Upper lobe of left lung (tissue), 6 donors: Measurements from ENCODE around the gene MTF2. TPM values are rescaled to one million over a fixed set of nuclear protein-coding genes. Genes with fewer than 3 reads are reported as not detected.

Experiments used
- ATAC-seq, 2 donors: fragments of 200-7000 bp; cut with Tn5 transposase; one replicate each; pipeline ENCODE4 v1.9.1; 2022; ENCODE audit warnings: mild to moderate bottlenecking in 2 of 2, moderate library complexity in 2 of 2; ENCODE audit not compliant: low FRiP score in 2 of 2
- DNase-seq, 2 donors: peaks; one replicate each; pipeline ENCODE4 v3.0.0-alpha.2; 2019 to 2020
- H3K27ac ChIP-seq, 4 donors: fragments of 200-600 bp; sonication (generic); one replicate each; pipeline ENCODE4 v1.5.1; 2016 to 2019
- H3K27me3 ChIP-seq, 4 donors: fragments of 200-600 bp; sonication (generic); one replicate each; pipeline ENCODE4 v1.5.1; 2017 to 2019
- H3K36me3 ChIP-seq, 4 donors: fragments of 200-600 bp; sonication (generic); one replicate each; pipeline ENCODE4 v1.5.1; 2016 to 2019
- H3K4me1 ChIP-seq, 4 donors: fragments of 200-600 bp; sonication (generic); one replicate each; pipeline ENCODE4 v1.5.1; 2018 to 2019
- H3K4me3 ChIP-seq, 4 donors: fragments of 200-600 bp; sonication (generic); one replicate each; pipeline ENCODE4 v1.5.1; 2017 to 2019; ENCODE audit warnings: mild to moderate bottlenecking in 2 of 4, moderate library complexity in 1 of 4
- H3K9me3 ChIP-seq, 4 donors: fragments of 200-600 bp; sonication (generic); one replicate each; pipeline ENCODE4 v1.5.1; 2018 to 2019
- EP300 ChIP-seq, 4 donors: sonication (generic); formaldehyde crosslinking; IDR thresholded peaks; one replicate each; pipeline ENCODE4 v1.5.1; 2017; ENCODE audit warnings: antibody characterized with exemption in 4 of 4, control low read depth in 2 of 4
- POLR2A ChIP-seq, 4 donors: fragments of 450-650 bp; IDR thresholded peaks; one replicate each; pipeline ENCODE4 v1.5.1; 2016 to 2017; ENCODE audit warnings: antibody characterized with exemption in 4 of 4, mild to moderate bottlenecking in 2 of 4
- POLR2AphosphoS5 ChIP-seq, 2 donors: sonication (generic); formaldehyde crosslinking; IDR thresholded peaks; one replicate each; pipeline ENCODE4 v1.5.1; 2017; ENCODE audit warnings: antibody characterized with exemption in 2 of 2
- WGBS, 2 donors: methylation state at CpG; one replicate each; pipeline ENCODE4 v1.1.5; 2017 to 2018; 5-methylcytosine and 5-hydroxymethylcytosine counted together
- total RNA-seq, 6 donors: library from RNA; depleted of rRNA in 4 of 6; stranded (reverse); fragments of >200 nt in 4 of 6; gene quantifications; one replicate each; pipeline versions ENCODE4 v1.1.0 to v1.2.1, GENCODE V29; 2016 to 2021
- TF ChIP-seq, protein P1 (sequence below), 6 experiments: fragments of 450-650 bp in 4 of 6; fragments of 200-600 bp in 2 of 6; sonication (generic) in 2 of 6; IDR thresholded peaks; one replicate each; pipeline ENCODE4 v1.5.1; 2016 to 2019; ENCODE audit warnings: antibody characterized with exemption in 6 of 6
- donor health status: DM: no; HTN: no; CAD: no; lungs with moderate emphysema.
- donor health status: DM: no; HTN: yes; CAD: no; lungs with severe emphysema.

MTF2 gene
- total RNA-seq, 6 donors from 2014 or later: 15.4 to 29.4 (median 20.6) TPM

DNA sequence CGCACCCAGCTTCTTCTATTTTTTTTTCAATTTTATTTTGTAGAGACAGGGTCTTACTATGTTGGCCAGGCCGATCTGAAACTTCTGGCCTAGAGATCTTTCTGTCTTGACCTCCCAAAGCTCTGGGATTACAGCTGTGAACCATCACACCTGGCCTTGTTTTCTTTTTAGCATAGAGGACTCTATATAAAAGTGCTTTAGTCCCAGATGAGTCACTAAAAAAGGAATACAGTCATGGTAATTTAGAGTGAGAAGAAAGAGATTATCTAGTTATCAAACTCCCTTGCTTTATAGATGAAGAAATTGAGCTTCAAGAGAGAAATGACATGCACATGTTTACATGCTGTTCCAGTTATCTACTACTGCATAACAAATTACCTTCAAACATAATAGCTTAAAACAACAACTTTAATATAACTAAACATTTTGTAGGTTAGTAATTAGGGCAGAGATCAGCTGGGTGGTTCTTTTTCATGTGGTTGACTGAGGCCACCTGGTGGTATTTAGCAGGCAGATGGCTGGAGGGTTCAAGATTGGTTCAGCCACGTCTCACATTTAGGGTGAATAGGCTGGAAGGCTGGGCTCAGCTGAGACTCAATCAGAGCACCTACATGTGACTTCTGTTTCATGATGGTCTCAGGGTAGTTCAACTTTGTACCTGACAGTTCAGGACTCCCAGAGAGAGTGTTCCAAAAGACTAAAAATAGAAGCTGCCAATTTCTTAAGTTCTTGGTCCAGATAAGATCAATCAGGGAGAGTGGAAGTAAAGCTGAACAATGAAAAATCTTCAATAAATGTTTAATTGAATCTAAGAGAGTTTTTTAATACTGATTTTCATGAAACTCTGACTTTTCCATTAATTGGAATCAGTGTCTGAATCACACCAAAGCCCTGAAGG is 16.9 kb upstream of the MTF2 start:
- DNase-seq (peak in 1 of 2 donors; percentile 28), ATAC-seq (peak in 1 of 2 donors; percentile 46)
- WGBS, 2 donors: 48 to 69% methylated on average over 3 of the region's 3 CpGs
- Histone ChIP-seq H3K36me3 (no peaks in the 10 kb centered on the region), H3K4me1 (no peaks in the 10 kb centered on the region), H3K27me3 (no peaks in the 10 kb centered on the region), H3K9me3 (no peaks in the 10 kb centered on the region), H3K27ac (no peak overlapping the region), H3K4me3 (no peak overlapping the region)
- TF ChIP-seq EP300 (IDR thresholded peaks at IDR 0.05): no peak
- TF ChIP-seq, protein P1, sequence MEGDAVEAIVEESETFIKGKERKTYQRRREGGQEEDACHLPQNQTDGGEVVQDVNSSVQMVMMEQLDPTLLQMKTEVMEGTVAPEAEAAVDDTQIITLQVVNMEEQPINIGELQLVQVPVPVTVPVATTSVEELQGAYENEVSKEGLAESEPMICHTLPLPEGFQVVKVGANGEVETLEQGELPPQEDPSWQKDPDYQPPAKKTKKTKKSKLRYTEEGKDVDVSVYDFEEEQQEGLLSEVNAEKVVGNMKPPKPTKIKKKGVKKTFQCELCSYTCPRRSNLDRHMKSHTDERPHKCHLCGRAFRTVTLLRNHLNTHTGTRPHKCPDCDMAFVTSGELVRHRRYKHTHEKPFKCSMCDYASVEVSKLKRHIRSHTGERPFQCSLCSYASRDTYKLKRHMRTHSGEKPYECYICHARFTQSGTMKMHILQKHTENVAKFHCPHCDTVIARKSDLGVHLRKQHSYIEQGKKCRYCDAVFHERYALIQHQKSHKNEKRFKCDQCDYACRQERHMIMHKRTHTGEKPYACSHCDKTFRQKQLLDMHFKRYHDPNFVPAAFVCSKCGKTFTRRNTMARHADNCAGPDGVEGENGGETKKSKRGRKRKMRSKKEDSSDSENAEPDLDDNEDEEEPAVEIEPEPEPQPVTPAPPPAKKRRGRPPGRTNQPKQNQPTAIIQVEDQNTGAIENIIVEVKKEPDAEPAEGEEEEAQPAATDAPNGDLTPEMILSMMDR (IDR thresholded peaks at IDR 0.05): peak in 4 of 6 experiments; percentile 25 to 52 (median 36)
- no peak for TF ChIP-seq POLR2AphosphoS5 (IDR thresholded peaks at IDR 0.05)
- no peak for TF ChIP-seq POLR2A (IDR thresholded peaks at IDR 0.05)

DNA sequence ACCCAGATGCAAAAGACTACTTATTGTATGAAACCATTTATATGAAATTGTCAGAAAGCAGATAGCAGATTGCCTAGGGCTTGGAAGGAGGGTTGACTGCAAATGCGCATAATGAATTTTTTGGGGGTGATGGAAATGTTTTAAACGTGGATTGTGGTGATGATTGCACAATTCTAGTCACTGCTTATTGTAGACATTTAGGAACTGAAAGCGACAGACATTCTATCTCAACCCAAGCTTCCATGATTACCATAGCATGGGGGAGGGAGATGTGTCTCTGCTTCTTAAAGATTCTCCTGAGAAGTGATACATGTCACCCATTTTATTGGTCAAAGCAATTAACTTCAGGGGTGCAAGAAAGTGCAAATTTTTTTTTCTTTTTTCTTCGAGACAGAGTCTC is 2.8 kb upstream of the MTF2 start:
- ATAC-seq (no peak), DNase-seq (no peak)
- H3K9me3 ChIP-seq: no peaks in the 10 kb centered on the region
- no peaks in the 10 kb centered on the region for H3K27me3 ChIP-seq
- no peak overlapping the region for H3K27ac ChIP-seq
- no peaks in the 10 kb centered on the region for H3K36me3 ChIP-seq
- no peak overlapping the region for H3K4me3 ChIP-seq
- TF ChIP-seq, protein P1 (IDR thresholded peaks at IDR 0.05): no peak
- TF ChIP-seq EP300 (IDR thresholded peaks at IDR 0.05) (no peak), POLR2A (IDR thresholded peaks at IDR 0.05) (no peak), POLR2AphosphoS5 (IDR thresholded peaks at IDR 0.05) (no peak)
- WGBS, 2 donors: 67 to 76% methylated on average over 4 of the region's 4 CpGs
- peaks cover 11 to 23% (median 12%) of the 10 kb centered on the region in 4 donors for H3K4me1 ChIP-seq

DNA sequence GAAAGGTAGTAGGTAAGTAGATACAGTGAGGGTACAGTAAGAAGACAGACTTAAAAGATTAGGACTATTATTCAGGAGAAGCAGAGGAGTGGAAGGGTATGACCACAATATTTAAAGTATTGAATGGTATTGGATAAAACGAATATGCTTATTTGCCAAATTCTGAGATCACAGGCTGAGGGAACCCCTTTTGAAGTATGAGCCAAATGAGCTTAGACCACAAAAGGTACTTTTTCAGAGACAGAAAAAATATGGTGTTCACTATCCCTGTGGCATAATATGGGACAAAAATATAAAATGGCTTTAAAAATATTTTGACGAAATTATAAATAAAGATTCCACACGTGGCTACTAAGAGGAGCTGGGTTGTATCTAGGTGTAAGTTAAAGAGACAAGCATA is 880 bp upstream of the MTF2 start:
- no peaks in the 10 kb centered on the region for H3K27me3 ChIP-seq
- H3K27ac ChIP-seq: peak overlapping the region in 3 of 4 donors; percentile 88 to 95 (median 92)
- H3K4me1 ChIP-seq: peaks cover 17 to 34% (median 19%) of the 10 kb centered on the region in 4 donors
- ATAC-seq (no peak), DNase-seq (no peak)
- WGBS, 2 donors: 31 to 32% methylated on average over 3 of the region's 3 CpGs
- H3K36me3 ChIP-seq: peaks cover 0 to 3% (median 0%) of the 10 kb centered on the region in 4 donors
- H3K9me3 ChIP-seq: no peaks in the 10 kb centered on the region
- H3K4me3 ChIP-seq: peak overlapping the region in 3 of 4 donors; percentile 77 to 95 (median 79)
- TF ChIP-seq, protein P1 (IDR thresholded peaks at IDR 0.05): no peak
- TF ChIP-seq POLR2A (IDR thresholded peaks at IDR 0.05) (no peak), EP300 (IDR thresholded peaks at IDR 0.05) (no peak)

DNA sequence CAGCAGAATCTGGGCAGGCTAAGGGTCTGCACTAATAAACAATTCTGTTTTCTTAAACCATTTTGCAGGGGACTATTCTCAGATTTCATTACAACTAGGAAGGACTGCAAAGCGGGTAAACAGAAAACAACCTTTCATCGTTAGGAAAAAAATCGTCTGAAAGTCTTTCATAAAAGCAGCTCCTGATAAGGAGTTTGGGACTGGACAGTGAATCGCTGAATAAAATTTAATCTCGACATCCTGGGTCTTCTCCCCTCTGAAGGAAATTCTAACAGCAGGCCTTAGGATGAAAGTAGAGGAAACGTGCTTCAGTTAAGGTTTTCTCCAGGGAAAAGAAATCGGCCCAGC is 471 bp upstream of the MTF2 start:
- peak overlapping the region; percentile 77 to 95 (median 78) for H3K4me3 ChIP-seq
- H3K4me1 ChIP-seq: peaks cover 17 to 34% (median 19%) of the 10 kb centered on the region in 4 donors
- no peak for ATAC-seq
- DNase-seq: no peak
- H3K27me3 ChIP-seq: no peaks in the 10 kb centered on the region
- no peaks in the 10 kb centered on the region for H3K9me3 ChIP-seq
- WGBS, 2 donors: 5 to 6% methylated on average over 7 of the region's 7 CpGs
- H3K27ac ChIP-seq: peak overlapping the region; percentile 88 to 95 (median 92)
- peaks cover 0 to 3% (median 0%) of the 10 kb centered on the region in 4 donors for H3K36me3 ChIP-seq
- TF ChIP-seq, protein P1 (IDR thresholded peaks at IDR 0.05): no peak
- TF ChIP-seq POLR2AphosphoS5 (IDR thresholded peaks at IDR 0.05): no peak
- no peak for TF ChIP-seq EP300 (IDR thresholded peaks at IDR 0.05)
- no peak for TF ChIP-seq POLR2A (IDR thresholded peaks at IDR 0.05)
